CMK (cell line): ENCODE data around the gene MACROD2.
"Not testable (repeated sequence)": the region's sequence is repeated elsewhere in the genome, so short reads cannot be mapped to it uniquely, and the experiment has no call there.

Experiments used
- DNase-seq: peaks from one replicate; pipeline ENCODE4 v3.0.0-alpha.2; 2010; ENCODE audit warnings: low read depth

Gene MACROD2

DNA sequence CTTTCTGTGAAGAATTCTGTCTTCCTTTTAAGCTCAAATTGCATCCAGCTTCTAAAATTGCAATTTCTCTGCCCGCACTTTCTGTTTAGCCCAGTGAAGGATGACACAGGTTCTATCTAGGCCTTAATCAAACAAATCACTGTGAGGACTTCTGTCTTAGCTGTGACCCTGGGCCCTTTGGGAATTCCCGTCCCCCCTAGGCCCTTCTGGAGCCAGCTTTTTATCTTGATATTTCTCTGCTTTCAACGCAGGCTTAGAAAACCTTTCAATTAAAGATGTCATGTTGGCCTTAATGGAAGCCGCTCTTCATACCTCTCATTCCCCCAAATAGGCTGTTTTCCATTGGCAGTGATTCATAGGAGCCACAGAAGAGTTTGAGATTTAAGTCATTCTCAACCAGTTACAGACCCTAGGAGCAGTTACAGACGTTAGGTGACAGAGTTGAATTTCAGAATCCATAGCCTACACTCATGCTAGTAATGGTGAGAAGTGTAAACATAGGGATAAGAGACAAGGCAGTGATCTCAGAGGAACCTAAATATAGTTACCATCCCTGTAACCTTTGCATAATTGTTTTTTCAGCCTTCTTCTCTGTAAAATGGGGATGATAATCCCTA, 416.9 kb downstream of the MACROD2 start:
- DNase-seq: no peak

DNA sequence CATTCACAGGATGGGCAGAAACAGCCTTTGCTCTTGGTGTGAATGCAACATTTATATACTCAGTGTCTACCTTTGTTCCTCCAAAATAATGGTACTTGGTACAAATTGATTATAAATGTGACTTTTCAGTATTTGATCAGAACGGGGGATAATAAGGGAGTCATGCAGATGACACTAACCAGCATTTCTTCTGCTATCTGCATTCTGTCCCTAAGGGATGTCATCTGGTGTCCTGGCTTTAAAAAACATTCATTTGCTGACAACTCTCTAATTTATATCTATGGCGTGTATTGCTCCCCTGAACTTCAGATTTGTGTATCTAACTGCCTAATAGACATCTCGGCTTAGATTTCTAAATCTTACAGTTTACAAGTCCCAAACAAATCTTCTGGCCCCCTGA, 418.5 kb downstream of the MACROD2 start:
- no peak for DNase-seq

DNA sequence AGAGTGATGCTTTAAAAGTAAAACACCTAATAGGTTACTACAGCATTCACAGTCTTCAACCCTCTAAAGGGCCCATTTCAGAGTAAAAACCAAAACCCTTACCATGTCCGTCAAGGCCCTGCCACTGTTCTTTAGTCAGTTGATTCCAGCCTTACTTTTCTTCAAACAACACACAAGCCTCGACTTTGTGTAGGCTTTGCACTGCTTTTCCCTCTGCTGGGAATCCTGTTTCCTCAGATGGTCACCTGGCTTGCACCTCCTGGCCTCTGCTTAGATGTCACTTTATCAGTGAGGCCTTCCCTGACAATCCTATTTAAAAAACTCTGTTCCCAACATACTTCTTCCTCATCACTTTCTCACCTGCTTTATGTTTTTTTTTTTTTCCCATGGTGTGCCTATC, 419.2 kb downstream of the MACROD2 start:
- DNase-seq: no peak

DNA sequence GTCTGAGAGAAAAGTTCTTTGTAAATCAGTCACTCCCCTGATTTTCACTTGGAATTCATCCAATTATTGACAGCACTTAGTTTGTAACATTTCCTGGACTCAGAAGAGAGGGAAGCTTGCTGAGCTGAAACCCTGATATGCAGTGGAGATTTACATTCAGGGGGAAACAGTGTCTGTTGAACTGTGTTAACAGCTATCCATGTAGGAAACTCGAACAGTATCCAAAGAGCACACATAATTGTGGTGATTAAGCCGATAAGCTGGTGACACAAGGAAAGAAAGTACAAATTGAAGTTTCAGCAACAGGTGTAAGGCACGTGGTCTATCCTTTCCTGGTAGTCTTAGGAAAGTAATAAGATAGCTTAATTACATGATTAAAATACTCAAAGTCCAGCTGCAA, 420.2 kb downstream of the MACROD2 start:
- DNase-seq: no peak

DNA sequence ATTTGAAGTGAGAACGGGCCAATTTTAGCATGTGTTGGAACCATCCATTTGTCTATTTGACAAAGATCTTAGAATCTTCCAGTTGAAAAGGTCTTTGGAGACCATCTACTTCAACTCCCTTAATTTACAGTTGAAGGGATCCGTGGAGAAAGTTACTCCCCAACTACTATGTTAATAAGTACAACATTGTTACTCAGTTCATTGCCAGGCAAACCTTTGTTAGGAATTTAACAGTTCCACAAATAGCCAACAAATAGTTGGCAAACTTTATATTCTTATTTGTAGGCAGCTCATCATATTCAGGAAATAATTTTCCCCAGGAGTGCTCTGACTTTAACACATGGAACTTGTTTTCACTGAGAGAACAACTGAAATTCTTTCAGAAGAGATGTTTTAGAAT, 423.1 kb downstream of the MACROD2 start:
- DNase-seq: no peak

DNA sequence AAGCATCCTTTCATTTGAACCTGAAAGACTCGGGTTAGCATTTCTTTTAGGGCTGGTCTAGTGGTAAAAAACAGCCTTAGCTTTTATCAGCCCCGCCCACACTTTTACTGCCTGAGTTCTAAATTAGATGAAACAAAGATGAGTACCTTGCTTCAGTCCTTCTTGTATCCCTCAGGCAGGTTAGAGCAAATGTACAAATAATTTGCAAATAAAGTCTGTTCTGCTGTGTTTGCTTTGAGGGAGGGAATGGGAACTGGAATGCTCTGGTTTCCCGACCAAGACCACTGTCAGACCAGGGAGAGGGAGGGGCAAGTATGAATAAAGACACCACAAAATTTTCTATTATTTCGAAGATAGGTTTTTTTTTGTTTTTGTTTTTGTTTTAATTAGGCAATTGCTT, 427.6 kb downstream of the MACROD2 start:
- no peak for DNase-seq

DNA sequence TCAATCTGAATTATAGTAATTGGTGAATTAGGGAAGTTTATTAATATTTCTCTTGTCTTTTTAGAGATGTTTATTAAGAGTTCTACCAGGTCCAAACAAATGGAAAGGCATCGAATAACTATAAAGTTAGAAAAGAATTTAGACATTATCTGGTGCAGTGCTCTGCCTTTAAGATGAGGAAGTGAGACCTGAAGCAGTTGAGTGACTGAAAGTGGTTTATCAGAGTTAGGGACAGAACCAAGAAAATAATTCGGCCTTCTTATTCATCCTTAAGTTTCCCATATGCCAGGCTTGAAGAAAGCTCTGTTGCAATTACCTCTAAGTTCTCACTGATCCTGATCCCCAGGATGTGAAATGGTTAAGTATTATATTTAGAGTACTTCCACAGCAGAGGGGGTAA, 436.3 kb downstream of the MACROD2 start:
- DNase-seq: no peak

DNA sequence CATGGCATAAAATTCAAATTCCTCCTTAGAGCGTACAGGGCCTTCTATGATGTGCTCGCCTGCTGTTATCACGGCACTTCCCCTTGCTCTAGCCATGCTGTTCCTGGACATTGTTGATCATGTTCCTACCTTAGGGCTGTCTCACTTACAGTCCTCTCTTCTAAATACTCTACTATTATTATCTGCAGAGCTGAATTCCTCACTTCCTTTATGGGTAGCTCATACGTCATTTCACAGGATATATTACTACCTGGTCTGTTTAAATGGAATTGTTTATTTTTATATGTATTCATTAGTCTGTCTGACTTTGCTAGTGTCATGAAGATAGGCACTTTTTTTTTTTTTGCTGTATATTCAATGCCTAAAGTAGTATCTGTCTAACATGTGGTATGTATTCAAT, 436.8 kb downstream of the MACROD2 start:
- no peak for DNase-seq

DNA sequence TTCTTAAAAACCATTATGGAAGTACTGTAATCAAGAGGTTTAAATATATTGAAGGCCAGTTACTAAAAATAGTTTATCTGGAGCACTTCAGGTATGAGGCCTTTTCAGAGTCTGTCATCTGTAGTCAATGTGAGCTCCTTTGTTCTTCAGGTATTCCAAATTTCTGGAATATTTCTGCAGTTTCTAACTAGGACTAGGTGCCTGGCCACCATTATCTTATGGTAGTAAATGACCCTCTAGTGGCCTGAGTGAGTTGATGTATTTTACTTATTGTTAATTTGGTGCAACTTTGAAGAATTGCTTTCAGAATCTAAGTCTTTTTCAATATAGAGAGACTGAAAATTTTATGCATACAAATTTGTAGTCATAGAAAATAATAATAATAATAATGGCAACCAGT, 437.3 kb downstream of the MACROD2 start:
- no peak for DNase-seq

DNA sequence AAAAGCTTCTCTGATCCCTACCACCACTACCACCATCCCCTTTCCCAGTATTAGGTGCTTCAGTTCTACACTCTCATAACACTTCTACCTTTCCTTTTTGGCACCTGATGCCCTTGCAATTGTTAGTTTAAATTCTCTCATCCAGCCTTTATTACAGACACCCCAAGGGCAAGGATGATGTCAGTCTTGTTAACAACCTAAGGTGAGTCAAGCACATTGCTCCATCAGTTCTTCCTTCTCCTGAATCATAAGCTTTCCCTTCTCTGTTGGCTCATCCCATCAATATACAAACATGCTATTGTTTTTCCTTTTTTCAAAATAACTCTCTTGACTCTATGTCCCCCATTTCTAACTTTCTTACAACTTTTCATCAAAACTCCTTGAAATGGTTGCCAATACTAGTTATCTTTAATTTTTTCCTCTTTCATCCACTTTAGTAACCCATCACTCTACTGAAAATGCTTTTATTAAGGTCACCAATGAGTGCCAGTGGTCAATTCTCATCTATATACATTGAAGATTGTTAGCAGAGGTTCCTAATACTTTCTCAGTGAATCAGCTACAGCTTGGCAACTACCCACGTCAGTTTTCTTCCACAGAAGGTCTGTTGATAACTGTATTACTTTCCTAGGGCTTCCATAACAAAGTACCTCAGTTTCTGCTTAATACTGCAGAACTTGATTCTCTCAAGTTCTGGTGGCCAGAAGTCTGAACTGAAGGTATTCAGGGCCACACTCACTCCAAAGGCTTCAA, 439.2 kb downstream of the MACROD2 start:
- DNase-seq: no peak

DNA sequence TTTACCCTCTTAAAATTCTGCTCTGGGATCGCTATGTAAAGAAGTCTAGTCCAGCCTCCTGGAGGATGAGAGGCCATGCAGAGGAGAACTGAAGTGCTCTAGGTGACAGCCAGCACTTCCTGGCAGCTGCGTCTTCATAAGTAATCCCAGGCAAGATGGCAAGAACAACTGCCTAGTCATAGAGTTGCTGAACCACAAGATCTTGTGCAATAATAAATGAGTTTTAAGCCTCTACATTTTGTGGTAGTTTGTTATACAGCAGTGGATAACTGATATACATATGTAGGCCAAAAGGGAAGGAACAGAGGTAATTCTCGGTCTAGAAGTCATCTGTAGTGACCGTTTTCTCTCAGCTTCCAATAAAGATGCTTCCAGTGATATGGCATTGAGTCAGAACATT, 445.9 kb downstream of the MACROD2 start:
- DNase-seq: no peak

DNA sequence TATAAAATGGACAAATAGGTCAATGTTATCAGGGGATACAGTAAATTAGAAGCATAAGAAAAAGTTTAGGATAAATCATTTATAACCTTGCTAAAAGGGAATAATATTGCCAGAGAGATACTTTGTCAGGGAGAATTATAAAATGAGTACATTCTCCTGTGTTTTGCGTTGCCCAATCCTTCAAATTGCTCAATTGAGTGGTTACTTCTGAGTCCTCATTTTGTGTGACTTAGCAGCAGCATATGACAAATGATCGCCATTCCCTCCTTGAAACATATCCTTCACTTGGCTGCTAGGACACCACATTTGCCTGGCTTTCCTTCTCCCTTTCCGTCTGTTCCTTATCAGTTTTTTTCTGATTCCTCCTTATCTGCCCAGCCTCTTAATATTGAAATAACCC, 448.8 kb downstream of the MACROD2 start:
- DNase-seq: no peak

DNA sequence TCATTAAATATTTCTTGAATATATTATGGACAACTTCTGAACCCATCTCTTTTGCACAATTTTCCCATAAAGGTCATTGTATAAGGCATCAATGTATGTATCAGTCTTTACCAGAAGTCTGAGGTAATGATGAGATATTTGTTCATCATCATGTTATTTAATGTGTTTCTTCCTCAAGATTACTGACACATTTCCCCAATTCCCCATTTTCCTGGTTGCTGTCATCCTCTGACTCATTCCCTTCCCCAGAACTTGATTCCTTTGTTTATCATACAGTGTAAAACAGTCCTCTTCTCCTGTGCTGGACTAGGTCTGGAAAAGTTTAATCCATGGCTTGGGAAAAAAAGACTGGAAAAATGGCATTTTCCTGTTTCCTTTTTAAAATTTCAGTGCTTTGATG, 450.0 kb downstream of the MACROD2 start:
- DNase-seq: no peak

DNA sequence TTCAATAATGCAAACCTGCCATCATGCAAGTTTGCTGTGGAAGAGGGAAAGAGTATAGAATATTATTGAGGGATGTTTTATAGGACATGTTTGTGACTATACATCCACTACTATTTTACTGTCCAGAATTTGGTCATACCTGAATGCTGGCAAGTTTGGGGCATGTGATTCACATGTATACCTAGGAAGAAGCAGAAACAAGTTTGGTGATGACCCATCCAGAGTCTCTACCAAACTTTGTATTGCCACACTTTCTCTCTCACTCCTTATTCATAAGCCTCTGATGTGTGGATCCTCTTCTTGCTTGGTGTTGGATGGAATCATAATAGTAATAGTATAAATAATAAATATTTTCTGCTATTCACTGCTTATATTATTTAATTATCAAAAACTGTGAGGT, 450.6 kb downstream of the MACROD2 start:
- DNase-seq: no peak

DNA sequence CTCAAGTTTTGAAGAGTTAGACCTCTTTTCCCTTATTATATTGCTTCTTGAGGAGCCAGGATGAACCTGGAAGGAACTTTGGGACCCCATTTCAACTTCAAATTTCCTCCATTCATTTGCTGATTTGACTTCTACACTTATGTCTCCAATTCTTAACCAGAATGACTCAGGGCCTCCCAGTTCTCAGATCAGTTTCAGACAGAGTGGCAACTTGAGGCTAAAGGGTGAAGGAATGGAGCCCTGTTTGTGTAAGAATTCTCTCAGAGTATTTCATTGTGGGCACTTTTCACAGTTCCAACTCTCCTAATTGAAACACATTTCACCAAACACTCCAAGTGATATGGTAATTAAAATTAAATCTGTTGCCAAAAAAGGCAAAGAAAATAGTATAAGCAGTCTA, 451.1 kb downstream of the MACROD2 start:
- DNase-seq: no peak

DNA sequence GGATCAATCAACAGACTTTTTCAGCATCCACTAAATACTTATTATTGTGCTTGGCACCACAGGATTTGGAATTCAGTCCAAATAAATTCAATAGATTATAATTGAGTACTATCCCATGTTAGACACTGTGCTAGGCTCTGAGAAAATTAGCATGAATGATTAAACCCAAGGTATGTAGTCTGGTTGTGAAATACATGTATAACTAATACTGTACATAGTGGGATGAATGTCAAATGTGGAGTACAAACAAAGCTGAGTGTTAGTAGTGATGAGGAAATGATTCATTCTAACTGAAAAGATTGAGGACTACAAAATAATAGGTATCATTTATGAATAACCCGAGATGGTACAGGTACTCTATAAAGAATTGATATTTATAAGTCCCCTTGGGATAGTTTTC, 454.0 kb downstream of the MACROD2 start:
- no peak for DNase-seq

DNA sequence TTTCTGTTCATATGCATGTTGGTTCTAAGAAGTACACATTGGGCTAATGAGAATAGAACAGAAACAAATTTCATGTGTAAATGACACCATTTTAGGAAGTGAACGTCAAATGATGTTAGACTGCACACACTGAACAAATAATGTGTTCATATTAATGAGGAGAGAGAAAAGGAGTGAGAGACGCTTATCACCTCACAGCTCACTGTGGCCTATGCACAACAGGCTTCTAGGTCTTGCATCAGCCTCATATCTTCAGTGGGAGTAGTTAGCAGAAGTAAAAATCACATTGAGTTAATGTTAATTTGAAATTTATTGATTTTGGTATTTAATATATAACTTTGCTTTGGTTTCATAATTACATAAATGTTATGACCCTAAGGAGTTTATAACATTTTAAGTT, 454.9 kb downstream of the MACROD2 start:
- DNase-seq: no peak

DNA sequence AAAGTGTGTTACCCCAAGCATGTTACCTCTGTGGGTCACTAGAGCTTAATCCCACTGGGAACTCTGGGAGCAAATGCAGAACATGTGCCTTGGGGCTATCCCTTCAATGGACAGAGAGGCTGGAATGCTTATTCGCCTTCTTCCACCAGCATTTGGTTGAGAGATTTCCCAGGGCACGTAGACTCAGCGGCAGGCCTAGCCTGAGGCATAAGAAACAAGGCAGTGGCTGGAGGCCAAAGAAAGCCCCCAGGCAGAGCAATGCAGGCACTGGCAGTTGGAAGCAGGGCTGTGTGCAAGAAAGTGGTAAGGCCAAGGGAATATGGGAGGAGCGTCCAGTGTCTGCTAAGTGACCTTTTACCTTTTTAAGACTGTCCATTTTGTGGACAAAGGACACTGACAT, 456.1 kb downstream of the MACROD2 start:
- DNase-seq: no peak

DNA sequence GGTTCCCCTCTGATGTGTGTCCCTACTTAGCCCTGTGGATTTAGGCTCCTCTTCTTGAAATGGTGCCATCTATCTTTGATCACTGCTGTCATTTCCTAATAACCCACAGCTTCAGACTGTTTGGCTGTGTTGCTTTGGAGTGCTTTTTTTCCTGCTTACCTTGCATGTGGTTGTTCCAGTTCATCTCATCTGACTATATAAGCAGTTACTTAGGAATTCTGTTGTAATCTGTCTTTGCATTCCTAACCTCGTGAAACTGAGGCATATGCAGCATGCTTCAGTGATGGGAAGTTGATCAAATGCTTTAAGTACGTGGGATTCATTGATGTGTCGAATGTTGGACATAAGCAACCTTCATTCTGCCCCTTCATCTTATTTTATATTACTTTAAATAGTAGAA, 457.9 kb downstream of the MACROD2 start:
- DNase-seq: no peak

DNA sequence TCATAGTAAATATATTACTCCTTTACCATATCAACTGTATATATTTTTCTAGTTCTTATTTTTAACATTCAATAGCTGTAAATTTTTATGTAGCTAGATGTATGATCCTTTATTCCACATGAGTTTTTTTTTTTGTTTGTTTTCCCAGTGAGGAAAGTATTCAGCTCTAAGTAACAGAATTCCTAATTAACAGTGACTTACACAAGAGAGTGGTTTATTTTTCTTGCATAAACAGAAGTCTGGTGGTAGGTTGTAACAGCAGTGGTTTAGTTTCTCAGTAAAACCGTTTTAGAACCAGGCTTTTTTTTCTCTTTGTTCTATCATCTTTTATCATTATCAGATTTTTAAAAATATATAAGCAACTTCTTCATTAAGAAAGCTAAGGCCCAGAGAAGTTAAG, 459.0 kb downstream of the MACROD2 start:
- no peak for DNase-seq

DNA sequence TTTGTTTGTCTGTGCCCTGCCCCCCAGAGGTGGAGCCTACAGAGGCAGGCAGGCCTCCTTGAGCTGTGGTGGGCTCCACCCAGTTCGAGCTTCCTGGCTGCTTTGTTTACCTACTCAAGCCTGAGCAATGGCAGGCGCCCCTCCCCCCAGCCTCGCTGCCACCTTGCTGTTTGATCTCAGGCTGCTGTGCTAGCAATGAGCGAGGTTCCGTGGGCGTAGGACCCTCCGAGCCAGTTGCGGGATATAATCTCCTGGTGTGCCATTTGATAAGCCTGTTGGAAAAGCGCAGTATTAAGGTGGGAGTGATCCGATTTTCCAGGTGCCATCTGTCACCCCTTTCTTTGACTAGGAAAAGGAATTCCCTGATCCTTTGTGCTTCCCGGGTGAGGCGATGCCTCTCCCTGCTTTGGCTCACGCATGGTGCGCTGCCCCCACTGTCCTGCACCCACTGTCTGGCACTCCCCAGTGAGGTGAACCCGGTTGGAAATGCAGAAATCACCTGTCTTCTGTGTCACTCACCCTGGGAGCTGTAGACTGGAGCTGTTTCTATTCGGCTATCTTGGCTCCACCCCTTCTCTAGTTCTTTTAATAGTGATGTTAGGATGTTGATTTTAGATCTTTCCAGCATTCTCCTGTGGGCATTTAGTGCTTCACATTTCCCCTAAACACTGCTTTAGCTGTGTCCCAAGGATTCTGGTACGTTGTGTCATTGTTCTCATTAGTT, 471.9 kb downstream of the MACROD2 start:
- DNase-seq: not testable (repeated sequence)

DNA sequence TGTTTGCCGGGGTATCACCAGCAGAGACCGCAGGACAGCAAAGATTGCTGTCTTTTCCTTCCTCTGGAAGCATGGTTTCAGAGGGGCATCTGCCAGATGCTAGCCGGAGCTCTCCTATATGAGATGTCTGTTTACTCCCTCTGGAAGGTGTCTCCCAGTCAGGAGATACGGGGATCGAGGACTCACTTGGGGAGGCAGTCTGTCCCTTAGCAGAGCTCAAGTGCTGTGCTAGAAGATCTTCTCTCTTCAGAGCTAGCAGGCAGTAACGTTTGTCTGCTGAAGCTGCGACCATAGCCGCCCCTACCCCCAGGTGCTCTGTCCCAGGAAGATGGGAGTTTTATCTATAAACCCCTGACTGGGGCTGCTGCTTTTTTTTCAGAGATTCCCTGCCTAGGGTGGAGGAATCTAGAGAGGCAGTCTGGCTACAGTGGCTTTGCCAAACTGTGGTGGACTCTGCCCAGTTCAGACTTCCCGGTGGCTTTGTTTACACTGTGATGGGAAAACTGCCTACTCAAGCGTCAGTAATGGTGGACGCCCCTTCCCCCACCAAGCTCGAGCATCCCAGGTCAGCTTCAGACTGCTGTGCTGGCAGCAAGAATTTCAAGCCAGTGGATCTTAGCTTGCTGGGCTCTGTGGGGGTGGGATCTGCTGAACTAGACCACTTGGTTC, 475.0 kb downstream of the MACROD2 start:
- DNase-seq: no peak
